ENCODE results near the gene ZNF697. TPM values are rescaled to one million over a fixed set of nuclear protein-coding genes. Genes with fewer than 3 reads are reported as not detected.

ZNF697 gene
- total RNA-seq, 1 donor from 2014 or later: 8.0 TPM

GRCh38 chr1:119687434-119688079, 39.5 kb upstream of the ZNF697 start:
- no peak overlapping the region for H3K4me3 Mint-ChIP-seq (ENCODE audit: unreplicated experiment)
- no peak for TF ChIP-seq CTCF (IDR thresholded peaks at IDR 0.05)
- no peaks in the 10 kb centered on the region for H3K9me3 Mint-ChIP-seq (ENCODE audit: unreplicated experiment)
- peaks cover 48% of the 10 kb centered on the region for H3K27me3 Mint-ChIP-seq (ENCODE audit: unreplicated experiment)
- H3K36me3 Mint-ChIP-seq (ENCODE audit: unreplicated experiment): no peaks in the 10 kb centered on the region
- DNase-seq (ENCODE audit: extremely low spot score, unreplicated experiment): no peak
- H3K27ac Mint-ChIP-seq (ENCODE audit: unreplicated experiment): no peak overlapping the region
- no peaks in the 10 kb centered on the region for H3K4me1 Mint-ChIP-seq (ENCODE audit: unreplicated experiment)

DNA sequence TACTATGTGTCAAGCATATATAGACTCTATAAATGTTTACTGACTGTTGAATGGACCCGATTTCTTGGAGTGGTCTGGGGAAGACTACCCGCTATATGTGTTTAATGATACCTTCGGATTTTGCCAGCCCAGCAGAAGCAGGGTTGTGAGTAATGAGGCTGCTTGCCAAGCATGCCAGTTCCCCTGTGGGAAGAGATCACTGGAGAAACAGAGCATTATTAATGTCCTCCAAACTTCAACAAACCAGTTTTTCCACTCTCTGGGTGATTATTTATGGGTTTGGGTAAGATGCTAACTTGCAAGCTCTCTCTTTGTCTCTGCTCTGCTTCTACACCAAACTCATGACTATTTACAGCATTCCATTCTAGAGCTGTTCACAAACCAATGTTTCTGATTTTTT, 38.6 kb upstream of the ZNF697 start:
- no peak overlapping the region for H3K27ac Mint-ChIP-seq (ENCODE audit: unreplicated experiment)
- DNase-seq (ENCODE audit: extremely low spot score, unreplicated experiment): no peak

GRCh38 chr1:119683893-119684292, 35.8 kb upstream of the ZNF697 start:
- H3K27me3 Mint-ChIP-seq (ENCODE audit: unreplicated experiment): peaks cover 48% of the 10 kb centered on the region
- H3K4me1 Mint-ChIP-seq (ENCODE audit: unreplicated experiment): no peaks in the 10 kb centered on the region

More for the DNA sequence above, 38.6 kb upstream of the ZNF697 start:
- Mint-ChIP-seq H3K9me3 (ENCODE audit: unreplicated experiment) (no peaks in the 10 kb centered on the region), H3K27me3 (ENCODE audit: unreplicated experiment) (peaks cover 53% of the 10 kb centered on the region), H3K4me1 (ENCODE audit: unreplicated experiment) (no peaks in the 10 kb centered on the region), H3K36me3 (ENCODE audit: unreplicated experiment) (no peaks in the 10 kb centered on the region), H3K4me3 (ENCODE audit: unreplicated experiment) (no peak overlapping the region)
- no peak for TF ChIP-seq CTCF (IDR thresholded peaks at IDR 0.05)

DNA sequence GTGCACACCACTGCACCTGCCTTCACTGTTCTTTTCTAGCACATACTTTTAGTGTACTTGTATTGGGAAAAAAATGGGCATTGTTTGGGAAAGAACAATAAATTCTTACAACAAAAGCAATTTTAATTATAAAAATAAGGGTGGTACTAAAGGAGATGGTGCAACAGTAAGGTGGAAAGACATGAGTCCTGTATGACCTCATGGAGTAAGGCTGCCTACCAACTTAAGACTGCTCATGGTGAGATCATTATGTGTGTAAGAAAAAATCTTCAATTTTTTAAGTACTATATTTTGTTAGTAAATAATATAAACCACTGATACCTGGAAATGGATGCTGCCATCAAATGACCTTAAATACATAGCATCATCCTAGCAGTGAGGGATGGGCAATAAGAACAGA, 34.1 kb upstream of the ZNF697 start:
- no peak overlapping the region for H3K4me3 Mint-ChIP-seq (ENCODE audit: unreplicated experiment)
- no peak for TF ChIP-seq CTCF (IDR thresholded peaks at IDR 0.05)
- DNase-seq (ENCODE audit: extremely low spot score, unreplicated experiment): no peak
- H3K36me3 Mint-ChIP-seq (ENCODE audit: unreplicated experiment): no peaks in the 10 kb centered on the region
- H3K27me3 Mint-ChIP-seq (ENCODE audit: unreplicated experiment): peaks cover 41% of the 10 kb centered on the region
- H3K4me1 Mint-ChIP-seq (ENCODE audit: unreplicated experiment): no peaks in the 10 kb centered on the region
- H3K9me3 Mint-ChIP-seq (ENCODE audit: unreplicated experiment): no peaks in the 10 kb centered on the region
- no peak overlapping the region for H3K27ac Mint-ChIP-seq (ENCODE audit: unreplicated experiment)

More at GRCh38 chr1:119683893-119684292, 35.8 kb upstream of the ZNF697 start:
- no peak for TF ChIP-seq CTCF (IDR thresholded peaks at IDR 0.05)
- Mint-ChIP-seq H3K36me3 (ENCODE audit: unreplicated experiment) (no peaks in the 10 kb centered on the region), H3K9me3 (ENCODE audit: unreplicated experiment) (no peaks in the 10 kb centered on the region), H3K27ac (ENCODE audit: unreplicated experiment) (no peak overlapping the region), H3K4me3 (ENCODE audit: unreplicated experiment) (no peak overlapping the region)
- DNase-seq (ENCODE audit: extremely low spot score, unreplicated experiment): no peak

- H3K4me3 Mint-ChIP-seq (ENCODE audit: unreplicated experiment): no peak overlapping the region
These were observed 33.5 kb upstream of the ZNF697 start for GRCh38 chr1:119681560-119681959.

More at GRCh38 chr1:119681560-119681959, 33.5 kb upstream of the ZNF697 start:
- TF ChIP-seq CTCF (IDR thresholded peaks at IDR 0.05): no peak
- no peak overlapping the region for H3K27ac Mint-ChIP-seq (ENCODE audit: unreplicated experiment)
- peaks cover 37% of the 10 kb centered on the region for H3K27me3 Mint-ChIP-seq (ENCODE audit: unreplicated experiment)
- no peaks in the 10 kb centered on the region for H3K36me3 Mint-ChIP-seq (ENCODE audit: unreplicated experiment)
- DNase-seq (ENCODE audit: extremely low spot score, unreplicated experiment): no peak
- H3K4me1 Mint-ChIP-seq (ENCODE audit: unreplicated experiment): no peaks in the 10 kb centered on the region
- H3K9me3 Mint-ChIP-seq (ENCODE audit: unreplicated experiment): no peaks in the 10 kb centered on the region
